Motor neuron (in vitro differentiated cells): ENCODE measurements around the gene SUGCT. TPM values are rescaled to one million over a fixed set of nuclear protein-coding genes. Genes with fewer than 3 reads are reported as not detected.
A peak's percentile ranks its signal among the peaks of the same experiment; 100 is the strongest.

Experiments used
- ATAC-seq, 8 experiments: fragments of 200-7000 bp; cut with Tn5 transposase; replicated peaks in 6 of 8; 2 replicates each; pipeline ENCODE4 v1.8.0; 2021; ENCODE audit warnings: mild to moderate bottlenecking in 8 of 8, moderate library complexity in 8 of 8
- H3K27ac ChIP-seq, 2 donors: fragments of 250-450 bp; sonication (Bioruptor Pico); 2 replicates each; pipeline ENCODE4 v1.9.0; 2021; ENCODE audit warnings: antibody characterized with exemption in 2 of 2, mild to moderate bottlenecking in 2 of 2, moderate library complexity in 1 of 2
- H3K4me1 ChIP-seq, 2 donors: fragments of 250-450 bp; sonication (Bioruptor Pico); replicated peaks in 1 of 2; 2 replicates each; pipeline ENCODE4 v1.6.1; 2021; ENCODE audit warnings: antibody characterized with exemption in 2 of 2, mild to moderate bottlenecking in 2 of 2, moderate library complexity in 1 of 2
- H3K4me3 ChIP-seq, 5 donors: fragments of 250-450 bp; sonication (Bioruptor Pico); 2 replicates each; pipeline ENCODE4 v1.9.0; 2021; ENCODE audit warnings: antibody characterized with exemption in 5 of 5, mild to moderate bottlenecking in 5 of 5, moderate library complexity in 4 of 5
- WGBS, 10 experiments: fragments of 450-650 bp; shearing (Covaris generic); methylation state at CpG; one replicate each; pipeline ENCODE4 v1.0.0; 2022; 5-methylcytosine and 5-hydroxymethylcytosine counted together
- in situ Hi-C, 9 experiments: fragments of 400-800 bp; cut with MboI; loops; one replicate each; pipeline ENCODE4 v1.15.0; 2021; ENCODE audit warnings: low sequenced_read_pairs in 9 of 9, low pct_unique_long_range_greater_than_20kb in 2 of 9; ENCODE audit not compliant: unreplicated experiment in 9 of 9
- total RNA-seq, 8 experiments: library from RNA; unstranded; fragments of 300-600 nt; gene quantifications; 2 replicates each; pipeline versions ENCODE4 v1.2.3 to v1.2.4, GENCODE V29; 2022

Gene SUGCT
- total RNA-seq, 8 experiments from 2014 or later, result 2.3 to 26.1 (median 4.2) TPM

DNA sequence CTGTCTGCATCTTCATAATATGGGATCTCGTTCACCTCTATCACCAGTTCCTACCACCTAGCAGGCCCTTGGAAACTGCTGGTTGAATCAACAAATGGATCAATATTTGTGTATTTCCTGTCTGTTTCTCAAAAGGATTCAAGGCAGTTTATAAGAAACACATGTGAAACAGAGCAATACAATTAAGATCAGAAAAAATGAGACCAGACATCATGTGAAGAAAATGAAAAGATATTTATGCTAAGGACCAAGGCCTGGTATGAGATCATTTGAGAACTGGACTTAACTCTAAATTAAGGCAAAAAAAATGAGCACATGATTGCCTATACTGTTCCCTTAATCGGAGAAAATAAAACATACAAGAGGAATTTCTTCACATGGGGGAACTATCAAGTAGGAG lies 589.0 kb downstream of the SUGCT start:
- no peak for ATAC-seq
- Histone ChIP-seq H3K4me1 (peaks cover 0 to 3% of the 10 kb centered on the region in 2 donors), H3K4me3 (no peak overlapping the region), H3K27ac (no peak overlapping the region)
- in situ Hi-C loops, result no loop called here
- WGBS, 10 experiments, result 17 to 100% (median 44%) methylated on average over 1 to 2 of the region's 2 CpGs; no CpG with 5 or more reads in 3 of the 10 experiments

DNA sequence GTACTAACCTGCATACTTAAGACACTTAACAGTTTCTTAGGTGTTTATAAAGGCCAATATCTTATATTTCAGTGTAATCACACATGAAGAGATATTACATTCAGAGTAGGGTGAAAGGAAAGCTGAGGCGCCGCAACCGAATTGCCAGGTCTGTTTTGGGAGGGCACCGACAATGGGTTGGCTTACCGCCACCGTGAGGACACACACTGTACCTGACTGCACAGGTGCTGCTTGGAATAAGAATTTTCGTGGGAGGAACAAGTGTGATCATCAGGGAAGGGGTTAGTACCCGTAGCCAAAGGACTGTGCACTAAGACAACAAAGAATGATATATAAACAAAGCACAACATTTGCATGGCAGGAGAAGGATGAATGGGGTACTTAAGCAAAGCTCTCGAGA lies 591.8 kb downstream of the SUGCT start:
- ATAC-seq, result peak in 1 of 8 experiments; percentile 18
- Histone ChIP-seq H3K4me1 (no peaks in the 10 kb centered on the region), H3K27ac (no peak overlapping the region), H3K4me3 (no peak overlapping the region)
- 40 to 97% (median 83%) methylated on average over 1 to 9 of the region's 9 CpGs for WGBS, 10 experiments
- in situ Hi-C loops, result no loop called here

DNA sequence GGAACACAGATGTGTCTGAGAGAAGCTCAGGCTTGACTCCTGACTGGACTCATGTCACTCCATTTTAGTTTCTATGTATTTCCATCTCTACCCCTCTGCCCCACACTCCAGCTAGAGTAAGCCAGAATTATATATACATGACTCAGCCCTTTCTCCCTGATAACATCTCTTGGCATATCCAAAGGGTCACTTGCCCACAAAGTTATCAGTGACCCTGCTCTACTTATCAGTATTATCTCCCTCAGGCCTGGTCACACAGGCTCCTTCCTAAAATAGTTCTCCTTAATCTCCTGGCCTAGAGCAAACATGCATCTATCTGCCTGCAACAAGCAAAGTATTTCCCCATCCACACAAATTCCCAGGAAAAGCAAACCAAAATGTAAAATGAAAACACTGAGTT lies 598.3 kb downstream of the SUGCT start:
- ATAC-seq, result no peak
- Histone ChIP-seq H3K4me3 (no peak overlapping the region), H3K27ac (no peak overlapping the region), H3K4me1 (peaks cover 0 to 6% of the 10 kb centered on the region in 2 donors)
- in situ Hi-C loops, result no loop called here

DNA sequence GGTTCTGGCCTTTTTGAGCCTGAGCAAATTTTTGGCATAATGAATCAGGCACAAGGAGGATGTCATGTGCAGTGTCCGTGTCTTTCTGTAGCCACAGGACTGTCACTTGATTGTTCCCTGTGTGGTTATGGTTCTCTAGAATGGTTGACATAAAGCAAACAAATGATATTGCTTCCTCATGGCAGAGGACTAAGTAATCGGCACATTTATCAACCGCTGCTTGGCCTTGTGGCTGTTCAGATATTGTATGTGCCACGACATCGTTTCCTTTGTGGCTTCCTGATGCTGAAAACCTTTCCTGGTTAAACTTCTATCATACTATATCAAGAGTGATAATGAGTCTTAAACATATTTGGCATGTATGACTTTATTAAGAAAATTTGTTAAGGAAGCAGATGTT lies 598.8 kb downstream of the SUGCT start:
- in situ Hi-C loops, result no loop called here
- no peak overlapping the region for H3K27ac ChIP-seq
- 60 to 100% (median 83%) methylated on average over 1 to 5 of the region's 5 CpGs; no CpG with 5 or more reads in 2 of the 10 experiments for WGBS, 10 experiments
- ATAC-seq, result peak in 1 of 8 experiments; percentile 40
- H3K4me1 ChIP-seq, result peaks cover 0 to 6% of the 10 kb centered on the region in 2 donors
- H3K4me3 ChIP-seq, result no peak overlapping the region

DNA sequence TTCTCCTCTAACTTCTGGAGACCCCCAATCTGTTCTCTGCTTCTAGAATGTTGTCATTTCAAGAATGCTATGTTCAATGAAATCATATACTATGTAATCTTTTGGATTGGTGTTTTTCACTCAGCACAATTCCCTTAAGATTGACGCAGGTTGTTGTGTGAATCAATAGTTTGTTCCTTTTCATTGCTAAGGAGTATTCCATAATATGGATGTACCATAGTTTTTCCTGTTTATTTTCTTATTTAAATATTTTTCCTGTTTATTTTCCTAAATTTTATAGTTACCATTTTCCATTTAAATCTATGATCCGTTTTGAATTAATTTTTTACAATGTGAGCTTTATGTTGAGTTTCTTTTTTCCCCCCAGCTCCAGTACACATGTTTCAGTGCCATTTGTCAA lies 604.5 kb downstream of the SUGCT start:
- H3K4me3 ChIP-seq, result no peak overlapping the region
- H3K27ac ChIP-seq, result no peak overlapping the region
- WGBS, 10 experiments, result 10 to 100% (median 84%) methylated on average over 1 to 2 of the region's 2 CpGs
- H3K4me1 ChIP-seq, result no peaks in the 10 kb centered on the region
- ATAC-seq, result no peak
- in situ Hi-C loops, result no loop called here

DNA sequence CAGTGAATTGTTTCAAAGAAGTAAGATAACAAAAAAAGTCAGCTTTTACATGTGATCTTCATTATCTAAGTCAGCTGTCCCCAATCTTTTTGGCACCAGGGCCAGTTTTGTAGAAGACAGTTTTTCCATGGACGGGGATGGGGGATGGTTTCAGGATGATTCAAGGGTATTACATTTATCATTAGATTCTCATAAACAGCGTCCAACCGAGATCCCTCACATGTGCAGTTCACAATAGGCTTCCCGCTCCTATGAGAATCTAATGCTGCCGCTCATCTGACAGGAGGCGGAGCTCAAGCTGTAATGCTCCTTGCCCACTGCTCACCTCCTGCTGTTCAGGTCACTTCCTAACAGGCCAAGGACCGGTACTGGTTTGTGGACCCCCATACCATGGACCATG lies 607.5 kb downstream of the SUGCT start:
- no peak overlapping the region for H3K27ac ChIP-seq
- H3K4me1 ChIP-seq, result peaks cover 5 to 14% of the 10 kb centered on the region in 2 donors
- 37 to 100% (median 76%) methylated on average over 1 to 6 of the region's 7 CpGs; no CpG with 5 or more reads in 2 of the 10 experiments for WGBS, 10 experiments
- ATAC-seq, result no peak
- in situ Hi-C loops, result no loop called here
- H3K4me3 ChIP-seq, result no peak overlapping the region

DNA sequence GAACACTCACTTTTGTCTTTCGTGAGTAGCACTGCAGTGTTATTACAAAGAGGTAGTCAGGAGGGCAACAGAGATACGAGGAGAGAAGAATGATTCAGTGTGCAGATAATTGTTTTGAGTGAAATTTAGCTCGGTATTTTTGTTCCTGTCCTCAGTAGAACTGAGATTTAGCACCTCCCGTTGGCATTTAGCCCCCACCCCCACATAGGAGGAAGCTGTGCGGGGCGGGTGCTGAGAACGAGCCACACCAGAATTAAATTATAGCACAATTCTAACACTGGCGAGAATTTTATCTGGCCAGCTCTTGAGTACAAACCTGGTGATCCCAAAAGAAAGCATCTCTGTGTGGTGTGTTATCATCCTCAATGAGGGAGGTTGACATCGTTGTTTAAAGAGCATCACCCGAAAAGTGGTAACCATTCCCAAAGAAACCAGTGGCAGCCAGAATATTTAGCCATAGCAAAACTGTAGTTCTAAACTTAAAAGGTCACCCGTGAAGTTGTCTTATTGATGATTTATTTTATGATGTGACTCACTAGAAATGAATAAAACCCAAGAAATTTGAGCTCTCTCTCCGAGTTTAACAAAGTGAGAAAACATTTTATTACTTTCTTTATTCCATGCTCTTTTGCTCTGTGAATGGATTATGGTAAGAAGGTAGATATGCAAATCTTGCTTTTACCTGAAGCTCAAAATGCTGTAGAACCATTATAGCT lies 612.2 kb downstream of the SUGCT start:
- Histone ChIP-seq H3K4me1 (peaks cover 5 to 14% of the 10 kb centered on the region in 2 donors), H3K27ac (no peak overlapping the region), H3K4me3 (no peak overlapping the region)
- ATAC-seq, result no peak
- in situ Hi-C loops, result no loop called here
- 27 to 89% (median 69%) methylated on average over 3 to 12 of the region's 12 CpGs; no CpG with 5 or more reads in 1 of the 10 experiments for WGBS, 10 experiments

DNA sequence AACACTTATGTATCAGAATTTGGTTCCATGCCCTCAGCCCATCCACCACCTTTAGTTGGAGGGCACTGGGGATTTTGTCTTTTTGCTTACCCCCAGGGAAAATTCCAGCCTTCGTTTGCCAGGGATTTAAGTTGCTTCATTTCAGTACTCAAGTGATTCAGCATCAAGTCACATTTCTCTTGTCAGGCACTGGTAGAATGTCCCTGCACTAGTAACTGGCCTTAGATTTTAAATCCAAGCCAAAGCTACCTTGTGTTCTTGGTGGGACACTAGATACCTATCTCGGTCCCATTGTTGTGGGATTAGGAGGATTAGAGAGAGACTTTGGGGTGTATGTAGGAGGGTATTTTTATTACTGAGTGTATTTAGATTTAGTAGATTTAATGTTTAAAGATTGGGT lies 613.1 kb downstream of the SUGCT start:
- Histone ChIP-seq H3K4me1 (peaks cover 5 to 14% of the 10 kb centered on the region in 2 donors), H3K4me3 (no peak overlapping the region), H3K27ac (no peak overlapping the region)
- in situ Hi-C loops, result no loop called here
- no peak for ATAC-seq
- 0 to 100% (median 63%) methylated on average over 1 to 2 of the region's 2 CpGs; no CpG with 5 or more reads in 3 of the 10 experiments for WGBS, 10 experiments

DNA sequence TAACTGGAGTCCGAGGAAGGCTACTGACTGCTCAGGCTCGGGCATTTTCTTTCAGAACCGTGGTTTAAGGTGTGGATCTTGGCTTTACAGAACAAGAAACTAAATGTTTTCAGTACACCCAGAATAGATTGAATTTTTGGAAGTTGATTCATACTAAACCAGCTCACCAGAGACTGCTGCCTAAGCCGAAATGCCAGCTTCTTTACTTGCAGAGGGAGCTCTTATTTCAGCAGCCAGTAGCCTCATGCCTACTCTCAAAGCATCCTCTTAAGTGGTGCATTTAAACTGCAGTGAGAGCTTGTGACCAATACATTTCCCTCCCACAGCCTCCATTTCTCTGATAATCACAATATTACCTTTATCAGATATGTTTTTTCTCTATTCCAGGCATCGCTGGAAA lies 615.1 kb downstream of the SUGCT start:
- Histone ChIP-seq H3K27ac (no peak overlapping the region), H3K4me3 (no peak overlapping the region), H3K4me1 (peaks cover 5 to 14% of the 10 kb centered on the region in 2 donors)
- in situ Hi-C loops, result no loop called here
- no peak for ATAC-seq
- 64 to 100% (median 90%) methylated on average over 1 to 5 of the region's 5 CpGs for WGBS, 10 experiments

DNA sequence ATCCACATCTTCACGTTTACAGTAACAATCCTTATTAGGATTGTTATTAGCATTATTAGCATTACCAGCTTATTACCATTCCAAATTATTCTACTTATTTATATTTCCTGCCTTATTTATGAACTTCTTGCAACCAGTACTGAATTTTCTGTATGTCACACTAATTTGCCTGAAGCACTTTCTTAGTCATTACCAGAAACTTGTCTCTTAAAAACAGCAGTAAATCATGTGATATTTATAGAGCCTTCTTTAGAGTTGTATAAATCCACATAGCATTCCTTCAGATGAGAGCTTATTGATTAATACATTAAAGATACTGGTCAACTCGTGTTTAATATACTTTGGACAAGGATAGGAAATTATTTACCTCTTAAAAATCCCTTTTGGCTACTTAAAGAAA lies 618.6 kb downstream of the SUGCT start:
- in situ Hi-C loops, result no loop called here
- ATAC-seq, result no peak
- H3K27ac ChIP-seq, result no peak overlapping the region
- WGBS, 10 experiments, result 20 to 100% (median 50%) methylated on average over 1 to 2 of the region's 2 CpGs; no CpG with 5 or more reads in 1 of the 10 experiments
- H3K4me1 ChIP-seq, result no peaks in the 10 kb centered on the region
- no peak overlapping the region for H3K4me3 ChIP-seq

DNA sequence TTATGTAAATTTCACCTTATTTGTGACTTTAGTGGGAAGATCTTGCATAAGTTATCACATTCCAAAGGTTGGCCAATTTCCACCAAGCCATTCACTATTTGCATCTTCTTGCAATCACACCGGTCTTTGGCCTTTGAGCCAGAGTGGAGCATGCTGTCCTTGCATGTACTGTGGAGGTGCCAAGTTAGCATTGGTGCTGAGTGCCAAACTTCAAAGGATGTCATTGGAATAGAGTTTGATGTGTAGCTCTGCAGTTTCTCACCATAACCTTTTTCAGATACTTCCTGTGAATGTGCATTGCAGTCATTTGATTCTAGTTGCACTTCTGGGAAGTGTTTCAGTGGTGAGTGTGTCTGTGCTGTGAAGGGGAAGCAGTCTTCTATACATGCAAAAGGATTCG lies 620.6 kb downstream of the SUGCT start:
- in situ Hi-C loops, result no loop called here
- Histone ChIP-seq H3K4me3 (no peak overlapping the region), H3K27ac (no peak overlapping the region), H3K4me1 (no peaks in the 10 kb centered on the region)
- ATAC-seq, result peak in 2 of 8 experiments; percentile 20 to 66
- 60 to 100% (median 80%) methylated on average over 1 to 2 of the region's 2 CpGs; no CpG with 5 or more reads in 3 of the 10 experiments for WGBS, 10 experiments

DNA sequence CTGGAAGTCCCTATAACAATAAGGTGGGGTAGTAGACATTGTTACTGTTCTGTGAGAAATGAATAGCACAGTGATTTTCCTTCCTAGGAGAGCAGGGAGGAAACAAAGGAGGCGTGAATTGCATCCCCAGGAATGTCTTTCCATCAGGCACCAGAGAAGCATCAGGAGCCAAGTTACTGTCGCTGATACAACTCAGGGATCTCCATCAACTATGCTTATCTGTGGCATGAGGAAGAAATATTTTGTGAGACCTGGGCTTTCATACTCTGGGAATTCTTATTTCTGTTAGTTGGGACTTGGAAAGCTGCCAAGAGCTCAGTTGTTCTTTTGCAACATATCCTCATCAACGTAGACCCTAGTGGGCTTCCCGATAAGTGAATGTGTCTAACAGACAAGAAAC lies 622.3 kb downstream of the SUGCT start:
- peak in 1 of 8 experiments; percentile 44 for ATAC-seq
- in situ Hi-C loops, result no loop called here
- Histone ChIP-seq H3K4me1 (no peaks in the 10 kb centered on the region), H3K4me3 (no peak overlapping the region), H3K27ac (no peak overlapping the region)
- 0 to 100% (median 84%) methylated on average over 1 to 4 of the region's 4 CpGs; no CpG with 5 or more reads in 2 of the 10 experiments for WGBS, 10 experiments

DNA sequence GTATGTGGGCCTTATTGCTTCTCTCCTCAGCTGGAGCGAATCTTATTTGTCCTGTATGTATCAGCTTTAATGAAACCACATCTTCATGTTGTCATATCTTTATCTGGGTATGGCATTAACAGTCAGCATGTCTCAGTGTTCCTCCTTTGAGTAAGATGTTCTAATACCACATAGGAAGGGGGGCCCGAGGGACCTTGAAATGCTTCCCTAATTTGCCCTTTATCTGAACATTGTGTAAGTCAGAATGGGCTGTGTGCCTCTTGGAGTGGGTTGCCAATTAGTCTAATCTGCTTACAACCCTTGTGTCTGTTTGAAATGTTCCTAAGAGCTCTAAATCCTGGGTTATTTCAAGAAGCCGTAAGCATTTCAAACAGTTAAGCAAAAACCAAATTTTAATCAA lies 623.8 kb downstream of the SUGCT start:
- Histone ChIP-seq H3K4me1 (no peaks in the 10 kb centered on the region), H3K4me3 (no peak overlapping the region), H3K27ac (no peak overlapping the region)
- in situ Hi-C loops, result no loop called here
- ATAC-seq, result no peak
- WGBS, 10 experiments, result 79 to 100% (median 95%) methylated on average over 1 to 3 of the region's 3 CpGs; no CpG with 5 or more reads in 2 of the 10 experiments
